ENCODE measurements around the gene G6PC1.

Gene G6PC1

GRCh38 chr17:42946812-42947211 is 46.2 kb downstream of the G6PC1 start:
- no peak for DNase-seq

GRCh38 chr17:42950044-42950783 is 49.6 kb downstream of the G6PC1 start:
- DNase-seq = no peak
